Fibroblast of mammary gland (primary cell): ENCODE measurements around the gene MRPL36.

Source experiments
- DNase-seq: peaks from one replicate; pipeline ENCODE4 v3.0.0-alpha.2; 2010; ENCODE audit warnings: low read depth
- H3K4me3 ChIP-seq: 2 replicates; pipeline ENCODE4 v1.5.1; 2011; ENCODE audit warnings: low read depth, mild to moderate bottlenecking, low read length, moderate library complexity; ENCODE audit not compliant: control insufficient read depth
- CTCF ChIP-seq: conservative IDR thresholded peaks from 2 replicates; pipeline ENCODE4 v1.5.1; 2011; ENCODE audit warnings: low read depth, low read length, inconsistent platforms; ENCODE audit not compliant: control insufficient read depth, insufficient read depth

The MRPL36 gene

GRCh38 chr5:1760231-1760630 is 39.4 kb downstream of the MRPL36 start:
- DNase-seq: no peak
- TF ChIP-seq CTCF: no peak

GRCh38 chr5:1759378-1759970 is 40.2 kb downstream of the MRPL36 start:
- H3K4me3 ChIP-seq: no peak overlapping the region
- TF ChIP-seq CTCF: no peak
- no peak for DNase-seq

More at GRCh38 chr5:1760231-1760630, 39.4 kb downstream of the MRPL36 start:
- H3K4me3 ChIP-seq: no peak overlapping the region

GRCh38 chr5:1758574-1758973 is 41.1 kb downstream of the MRPL36 start:
- no peak for DNase-seq
- no peak for TF ChIP-seq CTCF
- H3K4me3 ChIP-seq: no peak overlapping the region

- DNase-seq: no peak
- TF ChIP-seq CTCF: no peak
- no peak overlapping the region for H3K4me3 ChIP-seq
These were observed 42.1 kb downstream of the MRPL36 start for GRCh38 chr5:1757511-1757910.

- TF ChIP-seq CTCF: no peak
- no peak overlapping the region for H3K4me3 ChIP-seq
- no peak for DNase-seq
These were observed 43.2 kb downstream of the MRPL36 start for GRCh38 chr5:1756481-1756880.

- H3K4me3 ChIP-seq: no peak overlapping the region
- no peak for DNase-seq
- no peak for TF ChIP-seq CTCF
These were observed 44.2 kb downstream of the MRPL36 start for GRCh38 chr5:1755321-1755949.
